Islet of Langerhans (tissue), 1 donor: Measurements from ENCODE around the gene OPA1.

Source experiments
- FAIRE-seq: peaks from one replicate; lab custom pipeline; 2011; peaks lifted over from hg19 to GRCh38; lab: Jason Lieb, UNC

The OPA1 gene, protein sequence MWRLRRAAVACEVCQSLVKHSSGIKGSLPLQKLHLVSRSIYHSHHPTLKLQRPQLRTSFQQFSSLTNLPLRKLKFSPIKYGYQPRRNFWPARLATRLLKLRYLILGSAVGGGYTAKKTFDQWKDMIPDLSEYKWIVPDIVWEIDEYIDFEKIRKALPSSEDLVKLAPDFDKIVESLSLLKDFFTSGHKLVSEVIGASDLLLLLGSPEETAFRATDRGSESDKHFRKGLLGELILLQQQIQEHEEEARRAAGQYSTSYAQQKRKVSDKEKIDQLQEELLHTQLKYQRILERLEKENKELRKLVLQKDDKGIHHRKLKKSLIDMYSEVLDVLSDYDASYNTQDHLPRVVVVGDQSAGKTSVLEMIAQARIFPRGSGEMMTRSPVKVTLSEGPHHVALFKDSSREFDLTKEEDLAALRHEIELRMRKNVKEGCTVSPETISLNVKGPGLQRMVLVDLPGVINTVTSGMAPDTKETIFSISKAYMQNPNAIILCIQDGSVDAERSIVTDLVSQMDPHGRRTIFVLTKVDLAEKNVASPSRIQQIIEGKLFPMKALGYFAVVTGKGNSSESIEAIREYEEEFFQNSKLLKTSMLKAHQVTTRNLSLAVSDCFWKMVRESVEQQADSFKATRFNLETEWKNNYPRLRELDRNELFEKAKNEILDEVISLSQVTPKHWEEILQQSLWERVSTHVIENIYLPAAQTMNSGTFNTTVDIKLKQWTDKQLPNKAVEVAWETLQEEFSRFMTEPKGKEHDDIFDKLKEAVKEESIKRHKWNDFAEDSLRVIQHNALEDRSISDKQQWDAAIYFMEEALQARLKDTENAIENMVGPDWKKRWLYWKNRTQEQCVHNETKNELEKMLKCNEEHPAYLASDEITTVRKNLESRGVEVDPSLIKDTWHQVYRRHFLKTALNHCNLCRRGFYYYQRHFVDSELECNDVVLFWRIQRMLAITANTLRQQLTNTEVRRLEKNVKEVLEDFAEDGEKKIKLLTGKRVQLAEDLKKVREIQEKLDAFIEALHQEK

DNA sequence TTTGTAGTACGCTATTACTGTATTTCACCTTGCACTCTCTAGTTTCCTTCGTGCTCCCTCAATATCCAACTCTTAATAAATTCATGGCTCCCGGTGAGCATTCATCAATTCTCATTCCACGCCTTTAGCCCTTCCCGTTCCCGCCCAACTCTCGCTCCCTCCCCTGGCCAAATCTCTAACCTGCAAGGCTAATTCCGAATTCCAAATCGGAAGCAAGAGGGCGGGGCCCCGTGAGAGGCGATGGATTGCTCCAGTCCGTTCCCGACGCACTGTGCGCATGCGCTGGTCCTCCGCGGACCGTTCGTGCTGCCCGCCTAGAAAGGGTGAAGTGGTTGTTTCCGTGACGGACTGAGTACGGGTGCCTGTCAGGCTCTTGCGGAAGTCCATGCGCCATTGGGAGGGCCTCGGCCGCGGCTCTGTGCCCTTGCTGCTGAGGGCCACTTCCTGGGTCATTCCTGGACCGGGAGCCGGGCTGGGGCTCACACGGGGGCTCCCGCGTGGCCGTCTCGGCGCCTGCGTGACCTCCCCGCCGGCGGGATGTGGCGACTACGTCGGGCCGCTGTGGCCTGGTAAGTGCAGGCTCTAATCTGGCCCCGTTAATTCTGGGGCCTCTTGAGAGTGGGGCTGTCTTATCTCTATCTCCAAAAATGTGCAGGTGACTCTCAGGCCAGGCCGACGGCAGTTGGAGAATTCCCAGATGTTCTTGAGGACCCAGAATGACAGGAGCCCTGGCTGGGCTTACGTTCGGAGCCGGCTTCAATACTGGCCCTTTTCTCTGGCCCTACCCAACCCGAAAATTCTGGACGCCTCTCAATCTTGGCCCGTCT lies at the start of gene OPA1:
TSS of gene OPA1 (plus strand) at position 368 of the 827 bp plus-strand sequence. CDS start at position 538, 170 bp downstream.
- no peak for FAIRE-seq

DNA sequence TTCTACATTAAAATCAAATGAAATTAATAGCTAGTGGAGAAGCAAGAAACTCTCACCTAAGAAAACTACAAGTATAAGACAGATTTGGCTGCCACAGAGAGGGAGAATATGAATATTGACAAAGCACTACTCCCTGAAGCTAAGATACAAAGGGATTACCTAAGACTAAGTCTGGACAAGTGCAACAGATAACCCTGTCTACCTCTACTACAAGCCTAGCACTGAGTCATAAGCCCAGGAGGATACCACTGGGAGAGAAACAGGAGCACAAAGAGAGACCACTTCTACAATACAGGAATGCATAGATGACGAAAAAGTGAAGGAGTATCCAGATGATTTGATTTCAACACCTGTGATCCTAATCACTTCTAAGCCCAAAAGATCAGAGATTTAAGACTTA lies 48.7 kb upstream of the OPA1 start:
- FAIRE-seq: no peak

DNA sequence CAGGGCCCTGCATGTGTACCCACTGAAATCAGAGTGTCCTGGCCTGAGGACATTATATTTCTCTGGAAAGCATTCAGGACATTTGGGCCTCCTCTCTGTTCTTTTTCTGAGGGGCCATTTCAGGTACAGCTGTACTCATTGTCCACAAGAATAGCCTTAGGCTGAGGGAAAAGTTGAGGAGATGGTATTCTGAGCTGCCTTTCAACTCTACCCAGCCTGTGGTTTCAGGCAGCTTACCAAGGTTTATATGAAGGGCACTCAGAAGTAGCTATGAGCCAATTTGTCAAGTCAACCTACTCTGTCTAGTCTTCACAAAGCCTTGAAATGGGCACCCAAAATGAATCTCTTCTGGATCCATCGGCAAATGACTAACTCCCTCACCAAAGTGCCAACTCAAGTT lies 47.7 kb upstream of the OPA1 start:
- FAIRE-seq: no peak

DNA sequence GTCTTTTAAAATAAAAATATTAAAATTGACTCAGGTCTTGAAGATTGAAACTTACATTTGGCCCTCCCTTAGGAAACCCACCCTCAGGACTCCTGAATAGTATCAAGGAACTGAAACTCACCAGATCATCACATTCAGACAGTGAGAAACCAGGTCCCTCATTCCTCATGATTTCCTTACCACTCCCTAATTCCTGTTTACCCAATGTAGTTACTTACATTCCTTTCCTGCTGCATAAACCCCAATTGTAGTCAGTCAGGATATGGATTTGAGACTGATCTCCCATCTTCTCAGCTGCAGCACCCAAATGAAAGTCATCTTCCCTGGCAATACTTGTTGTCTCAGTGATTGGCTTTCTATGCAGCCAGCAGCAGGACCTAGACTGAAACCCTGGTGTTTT lies 46.9 kb upstream of the OPA1 start:
- no peak for FAIRE-seq

DNA sequence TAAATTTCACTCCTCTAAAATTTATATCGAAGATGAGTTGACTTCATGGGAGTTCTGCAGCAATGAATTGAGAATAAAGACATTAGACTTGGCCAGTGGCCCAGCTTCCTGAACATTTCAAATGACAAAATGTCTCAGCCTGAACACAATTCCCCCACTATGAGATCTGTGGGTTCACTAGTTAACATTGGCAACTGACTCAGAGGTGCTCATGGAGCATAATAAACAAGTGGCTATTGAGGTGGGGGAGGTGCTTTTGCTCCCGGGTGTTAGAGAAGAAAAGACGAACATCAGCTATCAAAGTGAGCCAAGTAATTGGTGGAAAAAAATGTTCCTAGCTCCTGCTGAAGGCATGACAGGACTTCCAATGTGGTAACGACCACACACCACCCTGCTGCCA lies 44.6 kb upstream of the OPA1 start:
- no peak for FAIRE-seq

DNA sequence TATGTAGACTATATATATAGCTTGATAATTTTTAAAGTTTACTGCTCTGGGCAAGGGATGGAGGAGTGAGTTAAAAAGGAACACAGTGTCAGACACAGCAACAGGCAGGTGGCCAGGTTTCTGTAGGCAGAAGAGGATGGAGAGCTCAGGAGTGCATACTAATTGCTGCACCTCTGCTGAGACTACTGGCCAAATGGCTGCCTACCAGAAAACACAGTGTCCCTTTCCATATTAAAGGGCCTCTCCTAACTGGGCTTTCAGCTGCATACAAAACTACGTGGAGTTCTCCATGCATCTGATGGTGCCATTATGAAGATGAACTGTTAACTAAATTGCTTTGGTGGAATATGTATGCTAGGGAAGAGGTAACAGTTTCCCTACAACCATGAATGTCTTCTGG lies 40.1 kb upstream of the OPA1 start:
- FAIRE-seq: no peak

DNA sequence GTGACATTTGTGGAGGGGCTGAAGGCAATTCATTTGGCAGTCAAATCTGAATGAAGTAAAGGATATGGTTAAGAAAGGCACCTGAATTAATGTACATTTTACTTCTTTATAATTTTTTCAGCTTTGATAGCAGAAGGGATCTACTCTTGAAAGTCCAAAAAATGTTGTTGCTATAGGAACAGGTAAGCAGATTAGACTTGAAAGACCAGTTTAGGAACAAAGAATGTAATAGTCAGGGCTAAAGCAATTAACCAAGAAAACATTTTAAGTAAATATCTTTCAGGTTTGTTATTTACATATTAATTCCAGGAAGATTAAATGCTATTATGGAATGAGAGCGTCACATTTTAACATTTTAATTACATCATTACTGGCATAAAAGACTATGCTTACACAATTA lies 39.4 kb upstream of the OPA1 start:
- no peak for FAIRE-seq

DNA sequence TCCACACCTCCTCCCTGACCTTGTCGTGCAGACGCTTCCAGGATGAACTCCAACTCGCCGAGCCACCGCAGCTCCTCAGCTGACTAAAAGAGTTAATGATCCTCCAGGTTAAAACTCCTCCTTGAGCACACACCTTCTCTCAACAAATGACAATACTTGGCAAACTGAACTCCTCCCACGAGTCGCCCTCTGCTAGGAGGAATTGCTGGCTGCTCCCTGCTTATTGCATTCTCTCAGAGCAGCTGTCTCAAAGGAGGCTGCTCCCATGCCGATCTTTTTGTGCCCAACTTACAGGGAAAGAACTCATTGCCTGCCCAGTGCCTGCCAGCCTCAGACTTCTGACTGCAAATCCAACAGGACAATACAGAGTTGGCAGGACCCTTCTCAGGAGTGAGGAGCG lies 38.2 kb upstream of the OPA1 start, which contains the start of gene ATP13A4:
TSS of gene ATP13A4 (minus strand) at position 85 of the 400 bp plus-strand sequence. CDS start 96 bp downstream, outside the sequence.
- FAIRE-seq: no peak

DNA sequence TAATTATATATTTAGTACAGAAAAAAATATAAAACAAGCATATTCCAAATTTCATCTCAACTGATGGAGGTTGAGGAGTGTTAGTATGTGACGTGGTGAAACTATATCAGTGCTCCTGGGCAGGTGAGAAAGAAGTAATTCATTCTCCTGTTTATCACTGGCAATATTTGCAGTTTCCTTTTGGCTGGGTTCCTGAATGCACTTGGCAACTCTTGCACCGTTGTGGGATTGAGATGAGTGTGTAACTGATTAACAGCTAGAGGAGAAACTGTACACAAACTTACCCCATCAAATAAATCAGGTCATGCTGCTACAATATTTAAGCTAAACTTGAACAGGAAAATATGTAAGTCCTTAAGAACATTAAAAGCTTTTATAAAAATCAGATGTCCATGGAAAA lies 36.2 kb upstream of the OPA1 start:
- peak; percentile 96 for FAIRE-seq

DNA sequence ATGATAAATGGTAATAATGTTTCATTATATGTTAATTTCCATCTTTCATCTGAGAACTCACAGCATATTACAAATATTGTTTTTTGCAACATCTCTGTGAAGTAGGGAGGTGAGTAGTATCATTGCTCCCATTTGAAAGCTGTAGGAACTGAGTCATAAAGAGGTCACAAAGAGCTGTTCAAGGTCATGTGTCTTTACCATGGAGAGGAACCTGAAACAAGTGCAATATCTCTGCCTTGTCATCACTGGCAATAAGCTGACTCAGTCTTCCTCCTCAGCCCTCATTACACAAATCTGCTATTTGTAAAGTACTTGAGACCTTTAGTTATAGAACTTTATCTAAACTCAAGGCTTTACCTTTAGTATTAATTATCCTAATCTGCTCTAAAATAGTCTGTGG lies 33.9 kb upstream of the OPA1 start:
- FAIRE-seq: no peak

DNA sequence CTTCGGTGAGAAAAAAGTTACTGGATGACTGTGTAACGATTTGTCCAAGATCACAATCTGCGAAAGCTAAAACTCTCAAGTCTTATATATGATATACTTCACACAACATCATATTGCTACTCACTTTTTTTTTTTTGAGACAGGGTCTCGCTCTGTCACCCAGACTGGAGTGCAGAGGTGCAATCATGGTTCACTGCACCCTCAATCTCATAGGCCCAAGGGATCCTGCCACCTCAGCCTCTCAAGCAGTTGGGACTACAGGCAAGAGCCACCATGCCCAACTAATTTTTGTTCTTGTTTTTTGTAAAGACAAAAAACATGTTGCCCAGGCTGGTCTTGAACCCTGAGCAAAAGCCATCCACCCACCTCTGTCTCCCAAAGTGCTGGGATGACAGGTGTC lies 32.9 kb upstream of the OPA1 start:
- FAIRE-seq: no peak

DNA sequence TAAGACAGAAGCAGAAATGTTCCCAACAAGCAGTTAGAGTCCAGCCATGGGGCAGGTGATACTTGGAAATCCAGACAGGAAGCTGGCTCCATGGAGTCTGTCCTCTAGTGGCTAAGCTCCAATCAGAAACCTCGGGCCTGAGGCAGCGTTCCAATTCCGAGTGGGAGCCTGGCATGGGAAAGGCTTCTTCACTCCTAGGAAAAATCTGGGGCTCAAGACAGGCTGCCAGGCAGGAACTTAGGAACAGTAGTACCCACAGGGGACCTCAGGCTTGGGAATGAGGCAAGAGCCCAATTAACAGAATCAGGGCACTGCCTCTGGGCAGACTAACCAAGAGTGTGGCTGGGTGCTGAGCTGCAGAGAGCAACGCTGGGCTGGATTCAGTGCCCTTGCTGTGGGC lies 32.1 kb upstream of the OPA1 start:
- no peak for FAIRE-seq

DNA sequence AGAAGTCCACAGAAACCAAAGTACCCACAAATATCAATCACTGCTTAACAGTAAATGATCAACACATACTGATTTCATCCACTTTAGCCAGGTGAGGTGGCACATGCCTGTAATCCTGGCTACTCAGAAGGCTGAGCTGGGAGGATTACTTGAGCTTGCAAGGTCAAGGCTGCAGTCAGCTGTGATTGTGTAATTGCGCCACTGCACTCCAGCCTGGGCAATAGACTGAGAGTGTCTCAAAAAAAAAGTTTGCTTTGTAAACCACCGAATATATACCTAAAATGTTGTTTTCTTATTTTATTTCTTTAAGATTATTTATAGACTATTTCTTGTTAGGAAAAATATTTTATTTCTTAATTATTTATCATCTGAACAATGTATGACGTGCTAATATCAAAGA lies 29.6 kb upstream of the OPA1 start:
- FAIRE-seq: no peak

DNA sequence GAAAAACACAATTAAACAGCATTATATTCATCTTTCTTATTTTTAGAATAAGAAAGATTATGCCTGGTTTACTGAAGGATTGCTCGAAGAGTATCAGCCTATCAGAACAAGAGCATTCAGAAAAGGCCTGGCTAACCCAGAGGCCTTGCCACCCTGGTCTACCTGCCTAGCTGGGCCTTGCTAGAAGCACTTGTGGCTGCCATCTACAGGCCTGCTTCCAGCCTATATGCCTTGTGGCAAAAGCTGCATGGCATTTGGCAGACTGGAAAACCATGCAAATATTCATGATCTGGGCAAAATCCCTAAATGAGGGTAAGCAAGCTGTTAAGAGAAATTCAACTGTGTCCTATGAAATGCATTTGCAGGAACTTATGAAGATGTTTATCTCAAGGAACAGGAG lies 29.0 kb upstream of the OPA1 start:
- peak; percentile 45 for FAIRE-seq

DNA sequence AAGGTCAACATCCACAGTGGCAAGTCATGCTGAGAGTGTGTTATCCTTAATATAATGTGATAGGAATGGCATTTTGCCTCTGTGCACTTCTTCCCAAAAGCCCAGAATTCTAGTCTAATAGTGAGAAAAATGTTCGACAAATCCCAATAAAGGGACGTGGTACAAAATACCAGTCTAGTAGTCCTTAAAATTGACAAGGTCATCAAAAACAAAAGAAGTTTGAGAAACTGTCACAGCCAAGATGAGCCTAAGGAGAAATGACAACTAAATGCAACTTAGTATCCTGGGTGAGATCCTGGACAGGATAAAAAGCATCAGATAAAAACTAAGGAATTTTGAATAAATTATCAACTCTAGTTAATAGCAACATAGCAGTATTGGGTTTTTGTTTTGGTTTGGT lies 23.9 kb upstream of the OPA1 start:
- no peak for FAIRE-seq

DNA sequence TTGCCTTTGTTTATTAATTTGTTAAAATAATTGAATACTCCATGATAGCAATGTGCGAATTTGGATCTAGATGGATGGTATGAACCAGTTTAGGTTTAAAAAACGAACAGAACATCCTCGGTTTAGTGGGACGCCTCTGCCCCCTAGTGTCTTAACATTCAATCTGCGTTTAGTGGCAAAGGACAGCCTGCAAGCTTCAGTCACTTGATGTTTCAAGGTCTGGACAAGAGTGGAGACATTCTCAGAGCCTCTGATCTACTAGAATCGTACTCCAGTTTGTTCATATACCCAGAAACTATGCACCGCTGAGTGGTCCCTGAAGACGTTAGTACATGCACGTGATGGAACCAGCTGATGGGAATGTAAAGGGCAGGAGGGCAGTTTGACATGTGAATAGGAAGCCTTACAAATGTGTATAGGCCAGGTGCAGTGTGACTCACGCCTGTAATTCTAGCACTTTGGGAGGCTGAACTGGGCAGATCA lies 20.5 kb upstream of the OPA1 start:
- FAIRE-seq: peak; percentile 89

DNA sequence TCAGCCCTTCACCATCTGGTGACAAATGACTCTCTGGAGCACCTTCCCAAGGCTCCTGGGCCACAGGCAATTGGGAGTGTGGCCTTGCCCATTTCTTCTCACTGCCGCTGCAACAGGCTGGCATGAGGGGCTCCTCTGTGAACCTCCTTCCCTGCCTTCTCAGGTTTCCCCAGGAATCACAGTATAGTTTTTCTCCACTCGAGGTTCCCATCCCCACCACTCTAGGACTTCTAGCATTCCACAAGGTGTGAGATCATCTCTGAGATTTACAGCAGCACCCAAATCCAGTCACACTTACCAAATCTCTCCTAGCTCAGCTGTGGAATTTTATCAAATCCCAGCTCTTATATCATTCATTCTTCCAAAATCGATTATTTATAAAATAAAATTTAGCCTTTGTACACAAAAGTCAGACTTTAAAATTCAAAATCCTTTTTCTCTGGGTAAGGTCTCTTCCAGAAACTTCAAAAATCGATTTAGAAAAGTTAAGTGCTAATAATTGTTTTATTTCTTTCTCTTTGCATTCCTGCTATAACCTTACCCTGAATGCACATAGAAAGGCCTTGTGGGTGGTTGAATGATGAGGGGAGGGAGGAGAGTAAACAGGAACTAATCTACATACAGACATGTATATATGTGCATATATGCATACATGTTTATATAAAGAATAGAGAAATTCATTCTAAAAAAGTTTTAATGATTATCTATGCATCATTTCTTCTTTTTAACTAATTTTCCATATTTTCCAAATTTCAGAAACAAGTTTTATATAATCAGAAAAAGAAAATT lies 19.4 kb upstream of the OPA1 start:
- FAIRE-seq: no peak

DNA sequence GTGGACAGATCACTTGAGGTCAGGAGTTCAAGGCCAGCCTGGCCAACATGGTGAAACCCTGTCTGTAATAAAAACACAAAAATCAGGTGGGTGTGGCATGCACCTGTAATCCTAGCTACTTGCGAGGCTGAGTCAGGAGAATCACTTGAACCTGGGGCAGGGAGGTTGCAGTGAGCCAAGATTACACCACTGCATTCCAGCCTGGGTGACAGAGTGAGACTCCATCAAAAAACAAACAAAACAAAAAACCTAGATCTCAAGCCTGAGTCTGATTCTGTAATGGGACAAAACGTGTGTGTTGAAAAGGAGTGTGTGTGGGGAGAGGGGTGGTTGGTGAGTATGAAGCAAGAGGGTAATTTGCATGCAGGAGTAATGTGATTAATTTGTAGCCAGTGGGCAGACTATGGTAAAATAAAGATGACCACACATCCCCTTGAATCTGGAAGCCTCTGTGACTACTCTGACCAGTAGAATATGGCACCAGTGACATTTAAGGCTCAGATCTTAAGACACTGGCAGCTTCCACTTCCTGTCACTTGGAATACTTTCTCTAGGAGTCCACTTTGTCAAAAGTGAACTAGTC lies 18.4 kb upstream of the OPA1 start:
- FAIRE-seq: no peak

DNA sequence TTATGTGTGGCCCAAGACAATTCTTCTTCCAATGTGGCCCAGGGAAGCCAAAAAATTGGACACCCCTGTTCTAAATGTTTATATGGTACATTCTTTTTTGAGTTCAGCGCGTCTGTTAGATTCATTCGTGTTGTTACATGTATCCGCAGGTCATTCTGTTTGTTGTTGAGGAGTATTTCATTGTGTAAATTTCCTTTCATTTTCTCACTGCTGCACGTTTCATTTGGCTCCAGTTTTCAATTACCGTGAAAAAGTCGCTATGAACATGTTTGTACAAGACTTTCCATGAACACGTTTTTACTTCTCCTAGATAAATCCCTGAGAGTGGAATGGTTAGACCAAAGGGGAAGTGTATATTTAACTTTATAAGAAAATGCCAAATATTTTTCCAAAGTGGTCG lies 7.5 kb upstream of the OPA1 start:
- FAIRE-seq: no peak

DNA sequence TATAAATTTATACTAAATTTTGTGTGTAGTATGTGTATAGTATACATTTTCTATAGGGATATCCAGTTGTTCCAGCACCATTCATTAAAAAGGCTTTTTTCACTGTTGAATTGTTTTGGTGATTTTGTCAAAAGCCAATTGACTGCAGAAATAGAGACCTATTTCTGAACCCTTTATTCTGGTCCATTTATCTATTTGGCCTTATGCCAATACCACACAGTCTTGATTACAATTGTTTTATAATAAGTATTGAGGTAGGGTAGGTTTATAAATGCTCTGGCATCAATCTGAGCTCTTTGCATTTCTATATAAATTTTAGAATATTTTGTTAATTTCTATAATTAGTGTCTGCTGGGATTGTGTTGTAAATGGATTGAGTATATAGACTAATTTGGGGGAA lies 6.5 kb upstream of the OPA1 start:
- no peak for FAIRE-seq

DNA sequence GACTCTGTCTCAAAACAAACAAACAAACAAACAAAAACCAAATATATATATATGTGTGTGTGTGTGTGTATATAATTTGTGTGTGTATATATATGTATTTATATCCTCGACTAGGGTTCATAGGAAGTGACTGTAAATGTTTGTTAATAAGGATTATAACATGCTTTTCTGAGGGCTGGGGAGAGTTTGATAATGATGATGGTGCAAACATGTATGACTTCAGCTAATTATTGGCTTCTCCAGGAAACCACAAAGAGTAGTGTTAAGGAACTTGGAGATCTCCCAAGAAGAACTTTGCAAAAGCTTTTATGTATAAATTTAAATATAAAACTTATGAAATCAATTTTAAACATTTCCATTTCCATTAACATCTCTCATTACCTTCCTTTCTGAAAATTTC lies 3.9 kb upstream of the OPA1 start:
- FAIRE-seq: no peak
